PC-3 (cell line): Measurements from ENCODE around the gene STX11. TPM values are rescaled to one million over a fixed set of nuclear protein-coding genes. Genes with fewer than 3 reads are reported as not detected.
A peak's percentile ranks its signal among the peaks of the same experiment; 100 is the strongest.

ENCODE experiments used
- ATAC-seq: fragments of 200-7000 bp; cut with Tn5 transposase; 2 replicates; pipeline ENCODE4 v1.9.1; 2020; ENCODE audit warnings: mild to moderate bottlenecking, moderate library complexity
- BruUV-seq: library from RNA; stranded (reverse); fragments of 400-500 nt; replicated peaks from 2 replicates; lab custom pipeline; 2021; lab: Mats Ljungman, UMichigan
- CTCF ChIA-PET: fragments of 300-600 bp; sonication (Branson Sonifier 250); formaldehyde crosslinking; loops from one replicate; lab custom pipeline; 2022; ENCODE audit warnings: antibody characterized with exemption; lab: Charles Lee
- POLR2A ChIA-PET: fragments of 300-600 bp; sonication (Branson Sonifier 250); formaldehyde crosslinking; loops from one replicate; lab custom pipeline; 2022; ENCODE audit warnings: antibody characterized with exemption; ENCODE audit not compliant: unreplicated experiment; lab: Charles Lee
- DNase-seq: peaks from one replicate; pipeline ENCODE4 v3.0.0-alpha.2; 2015
- H2AFZ ChIP-seq: fragments of 300-600 bp; sonication (generic); 2 replicates; pipeline ENCODE4 v1.6.0; 2016; ENCODE audit warnings: antibody characterized with exemption, low read length
- H3F3A ChIP-seq: fragments of 300-600 bp; sonication (generic); one replicate; pipeline ENCODE4 v1.6.0; 2017; ENCODE audit warnings: antibody characterized with exemption, low read length, control low read depth, mild to moderate bottlenecking; ENCODE audit not compliant: unreplicated experiment
- H3K27ac ChIP-seq: fragments of 300-600 bp; sonication (generic); 2 replicates; pipeline ENCODE4 v1.5.1; 2016; ENCODE audit warnings: mild to moderate bottlenecking, low read length
- H3K27me3 ChIP-seq: fragments of 300-600 bp; sonication (generic); 2 replicates; pipeline ENCODE4 v1.6.1; 2016; ENCODE audit warnings: low read length, mixed read lengths
- H3K36me3 ChIP-seq: fragments of 300-600 bp; sonication (generic); 2 replicates; pipeline ENCODE4 v1.6.1; 2016; ENCODE audit warnings: low read depth, mixed run types, low read length, mixed read lengths
- H3K4me1 ChIP-seq: fragments of 300-600 bp; sonication (generic); 2 replicates; pipeline ENCODE4 v1.5.1; 2016; ENCODE audit warnings: low read length; ENCODE audit not compliant: insufficient read depth
- H3K4me2 ChIP-seq: fragments of 300-600 bp; sonication (generic); 2 replicates; pipeline ENCODE4 v1.6.0; 2016; ENCODE audit warnings: low read length
- H3K4me3 ChIP-seq: fragments of 300-600 bp; sonication (generic); 2 replicates; pipeline ENCODE4 v1.5.1; 2016; ENCODE audit warnings: mild to moderate bottlenecking, low read length, mixed read lengths
- H3K79me2 ChIP-seq: fragments of 300-600 bp; sonication (generic); 2 replicates; pipeline ENCODE4 v1.6.1; 2017; ENCODE audit warnings: low read length, mixed read lengths
- H3K9ac ChIP-seq: fragments of 300-600 bp; sonication (generic); 2 replicates; pipeline ENCODE4 v1.6.0; 2016; ENCODE audit warnings: mild to moderate bottlenecking, low read length
- H3K9me2 ChIP-seq: fragments of 300-600 bp; sonication (generic); replicated peaks from 2 replicates; pipeline ENCODE4 v1.6.1; 2016; ENCODE audit warnings: mixed run types, low read length, mixed read lengths
- H3K9me3 ChIP-seq: fragments of 300-600 bp; sonication (generic); 2 replicates; pipeline ENCODE4 v1.6.1; 2016; ENCODE audit warnings: low read length, mixed read lengths
- H4K20me1 ChIP-seq: fragments of 300-600 bp; sonication (generic); 2 replicates; pipeline ENCODE4 v1.6.1; 2016; ENCODE audit warnings: low read length, mixed read lengths
- CTCF ChIP-seq: fragments of 300-600 bp; sonication (generic); conservative IDR thresholded peaks from 2 replicates; pipeline ENCODE4 v1.5.1; 2017; ENCODE audit warnings: antibody characterized with exemption, low read depth, mild to moderate bottlenecking, low read length
- EZH2 ChIP-seq: fragments of 300-600 bp; sonication (generic); IDR thresholded peaks from one replicate; pipeline ENCODE4 v1.6.1; 2017; ENCODE audit warnings: antibody characterized with exemption, mild to moderate bottlenecking, low read length; ENCODE audit not compliant: unreplicated experiment
- EZH2phosphoT487 ChIP-seq: fragments of 300-600 bp; sonication (generic); IDR thresholded peaks from 2 replicates; pipeline ENCODE4 v1.6.1; 2018; ENCODE audit warnings: mild to moderate bottlenecking, antibody characterized with exemption, low read length, borderline replicate concordance
- intact Hi-C: fragments of 100-400 bp; cut with micrococcal nuclease; formaldehyde crosslinking; loops from 2 replicates; pipeline ENCODE4 v1.9.0; 2023
- total RNA-seq: library from RNA; depleted of rRNA; stranded (reverse); fragments of >200 nt; gene quantifications from 2 replicates; pipeline ENCODE4 v1.2.3, GENCODE V29; 2014

The STX11 gene
- total RNA-seq, 1 experiment from 2014 or later, result 1.5 TPM

- Histone ChIP-seq H3K4me2 (no peak overlapping the region), H3K27me3 (no peaks in the 10 kb centered on the region), H3K27ac (no peak overlapping the region), H3K79me2 (no peaks in the 10 kb centered on the region), H4K20me1 (no peaks in the 10 kb centered on the region), H3K9me2 (no peaks in the 10 kb centered on the region), H3K36me3 (no peaks in the 10 kb centered on the region), H3K9me3 (no peaks in the 10 kb centered on the region), H3K9ac (no peak overlapping the region), H3F3A (no peaks in the 10 kb centered on the region), H3K4me3 (no peak overlapping the region), H2AFZ (no peak overlapping the region), H3K4me1 (no peaks in the 10 kb centered on the region)
- ATAC-seq (peak; percentile 49), DNase-seq (no peak)
- POLR2A ChIA-PET, result no interaction called here
- BruUV-seq, result no TSS peak
- intact Hi-C loops, result loop anchor here (2.0 kb wide), 1 partner anchor 378 kb away; no protein-coding TSS in a partner anchor
- CTCF ChIA-PET, result interaction anchor here (0.6 to 1.0 kb wide), 2 partner anchors 182 to 378 kb away, joined by 3 to 17 read pairs; no protein-coding TSS in a partner anchor
- TF ChIP-seq EZH2, result no peak
- no peak for TF ChIP-seq CTCF
- TF ChIP-seq EZH2phosphoT487, result no peak
Measured at GRCh38 chr6:144104488-144104887, 45.8 kb upstream of the STX11 start.

GRCh38 chr6:144104898-144105487 lies 45.3 kb upstream of the STX11 start:
- TF ChIP-seq EZH2phosphoT487 (no peak), EZH2 (no peak), CTCF (peak; percentile 80)
- BruUV-seq, result no TSS peak
- Histone ChIP-seq H3K4me1 (no peaks in the 10 kb centered on the region), H3K4me2 (no peak overlapping the region), H3K9me3 (no peaks in the 10 kb centered on the region), H3K79me2 (no peaks in the 10 kb centered on the region), H3K4me3 (no peak overlapping the region), H3K9ac (no peak overlapping the region), H4K20me1 (no peaks in the 10 kb centered on the region), H3K27ac (no peak overlapping the region), H3K9me2 (no peaks in the 10 kb centered on the region), H3F3A (no peaks in the 10 kb centered on the region), H3K27me3 (no peaks in the 10 kb centered on the region), H2AFZ (no peak overlapping the region), H3K36me3 (no peaks in the 10 kb centered on the region)
- ChIA-PET CTCF (interaction anchor here (0.6 to 1.0 kb wide), 4 partner anchors 46 to 377 kb away, joined by 3 to 17 read pairs (median 3); partner anchors contain the start of gene STX11), POLR2A (no interaction called here)
- ATAC-seq (peak; percentile 79), DNase-seq (peak; percentile 81)
- intact Hi-C loops, result loop anchor here (1.0 to 5.0 kb wide), 3 partner anchors 114 to 378 kb away; partner anchors contain the start of gene UTRN

GRCh38 chr6:144106206-144106605 lies 44.1 kb upstream of the STX11 start:
- DNase-seq, result no peak
- TF ChIP-seq EZH2, result no peak
- no peak for TF ChIP-seq EZH2phosphoT487
- no peak for TF ChIP-seq CTCF
- ATAC-seq, result no peak
- ChIA-PET CTCF (no interaction called here), POLR2A (no interaction called here)
- no peaks in the 10 kb centered on the region for H3K9me2 ChIP-seq
- no peaks in the 10 kb centered on the region for H3K9me3 ChIP-seq
- H3K4me3 ChIP-seq, result no peak overlapping the region
- no peak overlapping the region for H3K27ac ChIP-seq
- no peak overlapping the region for H3K4me2 ChIP-seq
- intact Hi-C loops, result loop anchor here (5.0 kb wide), 1 partner anchor 181 kb away; the partner anchor contains the start of gene UTRN
- no peaks in the 10 kb centered on the region for H3K36me3 ChIP-seq
- H3K27me3 ChIP-seq, result no peaks in the 10 kb centered on the region
- no peak overlapping the region for H3K9ac ChIP-seq
- no TSS peak for BruUV-seq
- no peaks in the 10 kb centered on the region for H4K20me1 ChIP-seq
- no peak overlapping the region for H2AFZ ChIP-seq
- H3F3A ChIP-seq, result no peaks in the 10 kb centered on the region
- H3K4me1 ChIP-seq, result no peaks in the 10 kb centered on the region
- no peaks in the 10 kb centered on the region for H3K79me2 ChIP-seq
